Measurements from ENCODE around the gene GSE1.

GSE1 gene

GRCh38 chr16:85636234-85636812, 23.2 kb downstream of the GSE1 start:
- no peak for DNase-seq

GRCh38 chr16:85637061-85637807, 24.1 kb downstream of the GSE1 start:
- no peak for DNase-seq

- DNase-seq, result no peak
These were observed 24.9 kb downstream of the GSE1 start for GRCh38 chr16:85637808-85638647.

GRCh38 chr16:85638695-85639409, 25.7 kb downstream of the GSE1 start:
- no peak for DNase-seq

DNA sequence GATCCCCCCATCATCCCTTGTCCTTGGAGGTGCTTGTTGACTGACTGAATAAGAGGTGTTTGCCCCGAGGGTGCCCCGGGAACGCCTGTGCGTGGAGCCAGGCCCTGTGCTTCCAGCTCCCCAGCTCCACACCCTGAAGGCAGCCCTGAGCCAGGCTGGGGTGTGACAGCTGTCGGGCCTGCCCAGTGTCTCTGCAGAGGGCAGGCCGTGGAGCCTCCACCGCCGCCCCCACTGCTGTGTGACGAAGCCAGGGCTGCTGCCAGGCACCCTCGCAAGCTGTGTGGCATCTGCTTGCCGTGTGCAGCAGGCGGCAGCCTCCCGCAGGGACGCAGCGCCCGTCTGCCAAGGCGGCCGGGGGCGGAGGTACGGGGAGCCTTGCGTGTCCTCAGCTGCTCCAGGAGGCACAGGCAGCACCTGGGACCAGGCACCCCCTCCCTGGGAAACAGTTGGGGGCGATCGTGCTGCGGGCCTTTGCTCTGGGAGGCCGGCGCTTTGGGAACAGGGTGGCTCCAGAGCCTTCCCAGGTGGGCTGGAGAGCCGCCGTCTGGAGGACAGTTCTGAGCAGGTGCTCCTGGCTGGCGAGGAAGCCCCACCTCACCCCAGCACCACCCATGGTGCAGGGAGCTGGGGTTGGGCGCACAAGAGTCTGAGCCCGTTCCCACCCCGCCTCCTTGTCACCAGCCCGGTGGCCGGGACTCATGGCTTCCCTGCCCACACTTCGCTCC, 26.6 kb downstream of the GSE1 start:
- no peak for DNase-seq

GRCh38 chr16:85640254-85640558, 27.1 kb downstream of the GSE1 start:
- DNase-seq, result no peak

- no peak for DNase-seq
These were observed 27.5 kb downstream of the GSE1 start for GRCh38 chr16:85640585-85640984.

DNA sequence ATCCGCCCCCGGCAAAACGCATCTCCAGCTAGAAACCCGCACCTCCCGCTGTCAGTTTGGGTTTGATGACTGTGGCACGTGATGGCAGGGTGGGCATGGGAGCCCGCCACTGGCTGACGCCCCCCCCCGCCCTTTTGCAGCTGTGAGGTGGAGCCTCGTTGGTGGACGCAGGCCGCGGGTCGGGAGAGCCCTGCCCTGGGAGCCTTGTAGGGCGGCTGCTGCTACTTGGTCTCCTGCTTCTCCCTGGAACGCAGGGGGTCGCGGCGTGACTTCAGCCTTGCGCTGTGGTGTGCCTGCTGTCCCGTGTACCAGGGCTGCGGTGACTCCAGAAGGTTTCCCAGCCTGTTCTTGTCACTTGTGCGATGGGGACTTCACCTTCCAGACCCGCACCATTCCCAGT, 28.2 kb downstream of the GSE1 start:
- no peak for DNase-seq

DNA sequence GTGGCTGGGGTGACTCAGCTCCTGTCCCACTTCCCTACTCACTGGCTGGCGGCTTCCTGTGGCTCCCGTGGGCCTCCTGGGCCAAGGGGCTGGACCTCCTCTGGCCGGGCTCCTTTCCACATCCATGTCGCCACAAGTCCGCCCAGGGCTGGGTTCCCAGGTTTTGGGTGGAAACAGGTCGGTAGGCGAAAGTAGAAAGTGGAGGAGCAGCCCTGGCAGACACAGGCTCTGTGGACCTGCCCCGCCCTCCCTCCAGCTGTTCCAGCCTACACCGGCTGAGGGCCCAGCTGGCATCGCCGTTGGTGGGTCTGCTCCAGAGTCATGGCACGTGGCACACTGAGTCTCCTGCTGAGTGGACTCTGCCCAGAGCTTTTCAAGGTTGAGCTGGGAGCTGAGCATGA, 28.7 kb downstream of the GSE1 start:
- no peak for DNase-seq

GRCh38 chr16:85642762-85643358, 29.7 kb downstream of the GSE1 start:
- DNase-seq, result no peak

DNA sequence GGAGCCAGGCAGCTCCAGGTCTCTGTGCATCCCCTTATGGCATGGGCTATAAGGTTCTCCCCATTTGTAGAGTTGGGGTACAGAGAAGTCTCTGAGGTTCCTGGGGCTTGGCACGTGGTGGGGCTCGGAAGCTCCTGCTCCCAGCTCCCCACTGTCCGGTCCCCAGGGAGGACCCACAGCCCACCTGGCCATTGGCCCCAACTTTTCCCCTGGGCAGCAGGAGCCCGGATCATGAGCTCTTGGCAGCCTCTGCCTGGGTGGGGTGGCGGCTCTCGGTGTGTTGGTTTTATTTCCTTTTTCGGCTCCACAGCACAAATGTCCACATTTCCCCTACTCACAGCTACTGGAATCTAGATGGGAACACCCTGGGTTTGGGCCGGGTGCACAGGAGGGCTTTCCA, 30.5 kb downstream of the GSE1 start:
- DNase-seq, result no peak

- no peak for DNase-seq
These were observed 31.1 kb downstream of the GSE1 start for GRCh38 chr16:85644093-85644712.

DNA sequence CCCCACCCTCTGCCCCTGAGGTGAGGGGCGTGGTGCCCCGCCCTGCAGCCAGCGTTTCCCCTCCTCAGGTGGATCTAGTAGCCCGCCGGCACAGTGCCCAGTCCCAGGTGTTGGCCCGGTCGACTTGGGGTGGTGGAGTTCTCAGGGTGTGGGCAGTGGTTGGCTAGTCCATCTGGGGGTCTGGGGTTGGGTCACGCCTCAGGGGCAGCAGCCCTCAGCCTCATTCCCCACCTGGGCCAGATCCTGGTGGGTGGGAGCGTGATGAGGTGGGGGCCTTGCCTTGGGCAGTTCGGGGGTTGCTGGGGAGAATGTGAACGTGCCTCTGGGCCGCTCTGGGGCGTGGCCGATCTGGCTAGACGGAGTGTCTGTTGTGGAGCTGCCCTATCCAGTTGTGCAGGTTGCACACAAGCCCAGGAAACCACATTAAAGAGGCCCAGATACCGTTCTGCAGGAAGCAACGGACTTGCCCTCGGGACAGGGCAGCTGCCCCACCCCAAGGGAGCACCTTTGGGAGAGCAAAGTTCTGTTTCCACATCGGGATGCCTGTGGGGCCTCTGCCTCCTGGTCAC, 32.0 kb downstream of the GSE1 start:
- no peak for DNase-seq

DNA sequence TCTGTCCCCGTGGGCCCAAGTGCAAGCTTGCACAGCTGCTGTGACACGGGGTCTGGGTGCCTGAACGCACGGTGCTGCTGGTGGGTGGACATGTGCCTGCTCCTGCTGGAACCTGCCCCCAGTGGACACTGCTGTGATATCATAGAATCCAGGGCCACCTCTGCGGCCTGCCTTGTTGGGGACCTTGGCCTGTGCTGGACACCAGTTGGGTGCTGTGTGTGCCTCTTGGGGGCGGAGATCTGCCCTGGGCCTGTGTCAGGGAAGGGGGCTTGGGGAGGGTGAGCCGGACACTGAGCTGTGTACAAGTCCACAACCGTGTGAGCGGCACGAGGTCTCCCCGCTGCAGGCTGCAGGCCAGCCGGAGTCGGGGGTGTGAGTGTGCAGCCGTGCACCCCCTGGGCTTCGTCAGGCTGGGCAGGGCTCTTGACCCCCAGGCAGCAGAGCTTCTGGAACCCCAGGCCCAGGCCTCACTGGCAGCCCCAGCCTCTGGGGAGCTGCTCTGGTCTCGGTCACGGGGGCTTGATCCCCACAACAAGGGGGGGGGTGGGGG, 33.3 kb downstream of the GSE1 start:
- DNase-seq, result no peak

- no peak for DNase-seq
These were observed 33.9 kb downstream of the GSE1 start for GRCh38 chr16:85646976-85647375.

- no peak for DNase-seq
These were observed 35.1 kb downstream of the GSE1 start for GRCh38 chr16:85648070-85648714.

- no peak for DNase-seq
These were observed 35.7 kb downstream of the GSE1 start for GRCh38 chr16:85648805-85649204.

GRCh38 chr16:85649411-85650134, 36.5 kb downstream of the GSE1 start:
- DNase-seq, result no peak

- no peak for DNase-seq
These were observed 37.2 kb downstream of the GSE1 start for GRCh38 chr16:85650135-85650843.
